ENCODE results near the gene GDF9.
A peak's percentile ranks its signal among the peaks of the same experiment; 100 is the strongest.

GDF9 gene

DNA sequence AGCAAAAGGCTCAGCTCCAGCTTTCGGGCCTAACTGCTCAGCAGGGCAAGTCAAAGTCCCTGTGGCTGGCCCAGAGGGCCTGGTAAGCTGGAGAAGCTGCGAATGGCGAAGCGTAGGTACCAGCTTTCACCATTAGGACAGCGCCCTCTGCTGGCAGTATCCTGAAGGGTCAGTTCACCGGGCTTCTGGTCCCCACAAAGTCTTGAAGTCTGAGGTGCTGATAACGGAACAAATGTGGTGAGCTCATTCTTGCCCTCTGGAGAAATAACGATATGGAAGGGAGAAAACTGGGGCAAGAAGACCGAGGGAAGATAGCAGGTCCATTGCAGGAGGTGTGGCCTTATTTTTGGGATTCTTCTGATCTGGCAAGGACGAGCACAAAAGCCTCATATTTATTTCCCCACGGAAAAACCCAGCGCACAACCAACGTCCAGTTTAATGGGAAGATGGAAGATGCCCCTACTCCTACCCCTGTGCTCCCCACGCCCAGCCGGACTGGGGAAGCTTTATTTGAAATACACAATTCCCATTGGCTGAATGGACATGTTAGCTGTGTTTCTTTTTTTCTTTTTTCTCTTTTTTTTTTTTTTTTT, 46.0 kb downstream of the GDF9 start:
- peak; percentile 94 for DNase-seq (ENCODE audit: low read depth)

DNA sequence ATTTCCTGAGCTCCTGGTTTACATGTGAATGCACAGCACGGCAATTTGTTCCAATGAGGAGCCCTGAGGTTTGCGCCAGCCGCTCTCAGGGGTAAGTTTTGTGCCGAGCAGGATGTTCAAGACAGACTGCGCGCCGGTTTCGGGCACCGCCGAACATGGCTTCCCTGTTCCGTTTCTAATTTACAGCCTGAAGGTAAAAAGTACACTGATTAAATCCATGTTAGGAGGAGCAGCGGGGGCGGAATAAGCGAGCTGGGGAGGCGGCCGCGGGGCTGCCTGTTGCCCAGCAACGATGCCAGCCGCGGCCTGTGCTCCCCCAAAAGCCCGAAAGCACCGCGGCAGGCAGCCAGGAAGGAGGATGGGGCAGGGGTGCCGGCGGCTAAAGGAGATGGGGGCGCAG, 46.8 kb downstream of the GDF9 start:
- DNase-seq (ENCODE audit: low read depth): no peak

DNA sequence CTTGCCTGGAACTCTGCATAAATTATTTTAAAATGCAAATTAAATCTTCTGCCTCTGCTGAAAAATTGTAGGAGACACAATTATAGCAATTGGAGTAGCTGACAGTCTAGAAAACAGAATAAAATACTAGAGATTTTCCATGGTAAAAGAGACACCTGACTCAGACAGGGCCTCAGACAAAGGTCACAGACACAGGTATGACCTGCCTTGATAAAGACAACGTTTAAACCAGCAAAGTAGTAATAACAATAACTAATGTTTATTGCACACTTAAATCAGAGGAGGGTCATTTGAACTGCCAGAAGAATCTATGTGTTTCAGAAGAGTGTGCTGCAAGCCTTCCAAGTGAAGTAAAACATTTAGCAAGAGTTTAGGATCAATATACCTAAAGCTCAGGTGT, 49.3 kb downstream of the GDF9 start:
- DNase-seq (ENCODE audit: low read depth): no peak

DNA sequence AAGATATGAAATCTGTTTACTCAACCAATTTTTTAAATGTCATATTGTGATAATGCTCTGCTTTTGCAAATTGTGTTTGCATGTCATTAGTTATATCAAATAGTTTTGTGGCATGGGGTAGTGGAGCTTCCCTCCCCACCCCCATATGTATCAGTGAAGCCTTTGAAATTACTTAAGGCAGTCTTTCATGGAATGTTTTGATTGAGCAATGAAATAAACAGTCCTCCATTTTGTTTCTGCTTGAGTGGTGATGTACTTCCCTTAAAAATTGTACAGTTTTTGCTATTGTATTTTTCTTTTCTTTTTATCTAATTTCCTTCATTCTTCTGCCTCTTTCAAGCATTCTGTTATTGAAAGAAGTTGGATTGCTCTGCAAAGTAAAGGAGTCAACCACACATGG, 49.7 kb downstream of the GDF9 start:
- DNase-seq (ENCODE audit: low read depth): no peak

DNA sequence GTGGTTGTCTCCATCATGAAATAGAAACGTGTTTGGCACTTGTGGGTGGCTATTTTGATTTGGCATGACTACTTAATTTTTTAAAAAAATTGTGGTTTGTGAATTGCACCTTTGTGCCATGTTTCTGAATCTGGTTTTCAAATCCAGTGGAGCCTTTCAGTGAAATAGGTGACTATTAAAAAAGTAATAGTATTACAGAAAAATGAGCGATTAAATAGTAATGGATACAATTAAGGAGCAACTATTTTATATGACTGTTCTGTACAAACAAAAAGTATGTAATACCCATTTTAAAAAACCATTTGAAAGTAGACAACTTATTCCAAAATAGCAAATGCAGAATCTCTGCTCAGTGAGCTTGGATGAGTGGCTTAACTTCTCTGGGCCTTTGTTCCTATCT, 50.2 kb downstream of the GDF9 start:
- DNase-seq (ENCODE audit: low read depth): no peak

DNA sequence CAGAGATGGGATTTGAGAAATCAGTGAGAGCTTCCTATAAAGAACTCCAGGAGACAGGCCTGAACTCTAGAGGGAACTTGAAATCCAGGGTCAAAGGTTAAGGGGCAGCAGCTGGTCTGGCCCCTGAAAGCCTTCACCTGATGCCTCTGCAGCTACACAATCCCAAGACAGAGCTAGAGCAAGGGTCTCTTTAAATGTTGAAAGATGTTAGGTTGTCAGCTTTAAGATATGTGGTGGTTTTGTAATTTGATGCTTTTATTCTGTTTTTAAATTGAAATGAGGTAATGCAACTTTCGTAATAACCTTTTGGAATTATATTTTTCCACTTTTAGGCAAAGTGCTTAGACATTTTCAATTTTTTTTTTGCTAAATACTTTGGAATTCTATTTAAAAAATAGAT, 50.8 kb downstream of the GDF9 start:
- DNase-seq (ENCODE audit: low read depth): no peak

DNA sequence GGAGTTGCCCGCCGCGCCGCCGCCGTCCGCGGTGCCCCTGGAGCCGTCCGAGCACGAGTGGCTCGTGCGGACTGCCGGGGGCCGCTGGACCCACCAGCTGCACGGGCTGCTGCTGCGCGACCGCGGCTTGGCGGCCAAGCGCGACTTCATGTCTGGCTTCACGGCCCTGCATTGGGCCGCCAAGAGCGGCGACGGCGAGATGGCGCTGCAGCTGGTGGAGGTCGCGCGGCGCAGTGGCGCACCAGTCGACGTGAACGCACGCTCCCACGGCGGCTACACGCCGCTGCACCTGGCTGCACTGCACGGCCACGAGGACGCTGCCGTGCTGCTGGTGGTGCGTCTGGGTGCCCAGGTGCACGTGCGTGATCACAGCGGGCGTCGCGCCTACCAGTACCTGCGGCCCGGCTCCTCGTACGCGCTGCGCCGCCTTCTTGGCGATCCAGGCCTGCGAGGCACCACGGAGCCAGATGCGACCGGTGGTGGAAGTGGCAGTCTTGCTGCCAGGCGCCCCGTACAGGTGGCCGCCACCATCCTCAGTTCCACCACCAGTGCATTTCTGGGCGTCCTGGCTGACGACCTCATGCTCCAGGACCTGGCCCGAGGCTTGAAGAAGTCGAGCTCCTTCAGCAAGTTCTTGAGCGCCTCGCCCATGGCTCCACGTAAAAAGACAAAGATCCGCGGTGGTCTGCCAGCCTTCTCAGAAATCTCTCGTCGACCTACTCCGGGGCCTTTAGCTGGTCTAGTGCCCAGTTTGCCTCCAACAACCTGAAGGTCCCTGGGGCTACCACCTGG, 51.6 kb downstream of the GDF9 start:
- DNase-seq (ENCODE audit: low read depth): no peak

DNA sequence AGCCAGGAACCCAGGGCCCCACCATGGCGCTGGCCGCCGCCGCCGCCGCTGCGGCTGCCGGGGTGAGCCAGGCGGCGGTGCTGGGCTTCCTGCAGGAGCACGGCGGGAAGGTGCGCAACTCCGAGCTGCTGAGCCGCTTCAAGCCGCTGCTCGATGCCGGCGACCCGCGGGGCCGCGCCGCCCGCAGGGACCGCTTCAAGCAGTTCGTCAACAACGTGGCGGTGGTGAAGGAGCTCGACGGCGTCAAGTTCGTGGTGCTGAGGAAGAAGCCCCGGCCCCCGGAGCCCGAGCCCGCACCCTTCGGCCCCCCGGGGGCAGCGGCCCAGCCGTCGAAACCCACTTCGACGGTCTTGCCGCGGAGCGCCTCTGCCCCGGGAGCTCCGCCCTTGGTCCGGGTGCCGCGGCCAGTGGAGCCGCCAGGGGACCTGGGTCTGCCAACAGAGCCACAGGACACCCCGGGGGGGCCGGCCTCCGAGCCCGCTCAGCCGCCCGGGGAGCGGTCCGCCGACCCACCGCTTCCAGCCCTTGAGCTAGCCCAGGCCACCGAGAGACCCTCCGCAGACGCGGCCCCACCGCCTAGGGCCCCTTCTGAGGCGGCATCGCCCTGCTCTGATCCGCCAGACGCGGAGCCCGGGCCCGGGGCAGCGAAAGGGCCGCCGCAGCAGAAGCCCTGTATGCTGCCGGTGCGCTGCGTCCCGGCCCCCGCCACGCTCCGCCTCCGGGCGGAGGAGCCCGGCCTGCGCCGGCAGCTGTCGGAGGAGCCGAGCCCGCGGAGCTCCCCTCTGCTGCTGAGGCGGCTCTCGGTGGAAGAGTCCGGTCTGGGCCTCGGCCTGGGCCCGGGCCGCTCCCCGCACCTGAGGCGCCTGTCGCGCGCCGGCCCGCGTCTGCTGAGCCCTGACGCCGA, 52.4 kb downstream of the GDF9 start:
- no peak for DNase-seq (ENCODE audit: low read depth)

DNA sequence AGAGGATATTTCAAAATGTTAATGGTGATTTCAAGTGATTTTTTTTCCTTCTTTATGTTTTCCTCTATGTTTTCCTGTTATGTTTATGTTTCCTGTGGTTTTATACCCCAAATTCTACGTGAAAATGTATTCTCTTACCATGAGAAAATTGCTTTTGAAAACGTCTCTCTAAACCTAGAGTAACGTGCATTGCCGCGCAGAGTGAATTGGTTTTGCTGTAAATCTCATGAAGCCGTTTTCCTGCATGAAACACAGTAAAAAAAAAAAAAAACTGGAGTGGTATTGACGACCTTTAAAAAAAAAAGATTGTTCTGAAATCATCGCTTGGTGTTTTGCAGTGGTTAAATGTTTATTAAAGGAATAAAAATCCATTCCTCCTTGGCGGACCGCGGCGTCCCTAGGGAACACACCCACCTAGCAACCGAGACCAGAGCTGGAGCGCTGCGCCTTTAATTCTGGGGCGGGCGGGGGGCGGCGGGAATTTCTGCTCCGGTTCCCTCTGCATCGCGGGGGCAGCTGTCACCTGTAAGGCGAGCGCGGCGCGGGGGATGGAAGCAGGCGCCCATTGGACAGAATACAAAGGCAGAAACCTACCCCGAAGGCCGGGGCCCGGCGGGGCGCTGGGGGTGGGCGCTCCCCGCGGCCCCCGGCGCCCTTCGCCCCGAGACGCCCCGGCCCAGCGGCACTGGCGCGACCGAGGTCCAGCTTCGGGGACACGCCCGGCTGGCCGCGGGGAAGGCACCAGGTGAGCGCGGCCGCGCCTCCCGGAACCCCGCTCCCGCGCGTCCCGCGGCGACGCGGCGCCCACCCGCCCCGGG, 53.3 kb downstream of the GDF9 start, which contains the start of gene SOWAHA:
TSS of gene SOWAHA (plus strand) at position 522 of the 818 bp plus-strand sequence. CDS start 320 bp downstream, outside the sequence.
- no peak for DNase-seq (ENCODE audit: low read depth)

DNA sequence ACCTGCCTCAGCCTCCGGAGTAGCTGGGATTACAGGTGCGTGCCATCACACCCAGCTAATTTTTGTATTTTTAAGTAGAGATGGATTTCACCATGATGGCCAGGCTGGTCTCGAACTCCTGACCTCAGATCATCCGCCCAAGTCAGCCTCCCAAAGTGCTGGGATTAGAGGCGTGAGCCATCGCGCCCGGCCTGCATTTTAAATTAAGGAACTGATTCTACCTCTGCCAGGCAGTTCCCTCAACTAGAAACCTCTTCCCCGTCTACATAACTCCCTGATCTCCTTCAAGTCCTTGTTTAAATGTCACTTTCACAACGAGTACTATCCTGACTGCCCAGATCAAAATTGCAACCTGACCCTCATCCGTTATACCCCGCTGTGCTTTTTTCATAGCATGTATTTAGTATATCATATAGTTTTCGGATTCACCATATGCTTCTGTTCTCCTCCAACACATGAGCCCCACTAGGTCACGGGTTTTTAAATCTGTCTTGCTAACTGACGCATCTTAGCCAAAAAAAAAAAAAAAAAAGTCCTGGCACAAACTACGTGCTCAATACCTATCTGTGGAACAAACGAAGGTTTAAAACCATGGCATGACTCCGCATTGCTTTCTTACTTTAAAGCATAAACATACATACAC, 54.0 kb downstream of the GDF9 start:
- DNase-seq (ENCODE audit: low read depth): no peak

All from activated T-cell treated with anti-CD3 and anti-CD28 coated beads for 1 hour (primary cell).